ENCODE measurements around the gene GADD45B. TPM values are rescaled to one million over a fixed set of nuclear protein-coding genes. Genes with fewer than 3 reads are reported as not detected.

Gene GADD45B
- total and polyA plus RNA-seq, 3 donors from 2014 or later, result 16.9 to 59.7 (median 30.5) TPM

DNA sequence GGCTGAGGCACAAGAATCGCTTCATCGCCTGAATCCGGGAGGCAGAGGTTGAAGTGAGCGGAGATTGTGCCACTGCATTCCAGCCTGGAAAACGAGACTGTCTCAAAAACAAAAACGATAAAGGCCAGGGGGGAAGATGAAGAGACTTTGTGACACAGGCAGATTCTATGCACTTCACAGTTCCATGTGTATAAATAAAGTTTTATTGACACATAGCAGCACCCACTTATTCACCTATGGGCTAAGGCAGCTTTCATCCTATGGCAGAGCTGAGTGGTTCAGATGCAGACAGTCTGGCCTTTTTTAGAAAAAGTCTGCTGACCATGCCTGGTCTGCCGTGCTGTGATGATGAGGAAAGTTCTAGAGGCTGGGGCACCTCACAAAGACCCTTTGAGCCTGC, 24.8 kb upstream of the GADD45B start:
- 94 to 95% methylated on average over 7 of the region's 7 CpGs for whole genome bisulfite sequencing, 2 donors
- Histone ChIP-seq H3K27ac (no peak overlapping the region), H3K4me3 (no peak overlapping the region), H3K4me1 (peaks cover 8% of the 10 kb centered on the region), H3K27me3 (no peaks in the 10 kb centered on the region), H3K9me3 (no peaks in the 10 kb centered on the region), H3K36me3 (ENCODE audit: low read depth, missing control alignments) (no peaks in the 10 kb centered on the region)
- DNase-seq, result no peak
- TF ChIP-seq, protein P1, sequence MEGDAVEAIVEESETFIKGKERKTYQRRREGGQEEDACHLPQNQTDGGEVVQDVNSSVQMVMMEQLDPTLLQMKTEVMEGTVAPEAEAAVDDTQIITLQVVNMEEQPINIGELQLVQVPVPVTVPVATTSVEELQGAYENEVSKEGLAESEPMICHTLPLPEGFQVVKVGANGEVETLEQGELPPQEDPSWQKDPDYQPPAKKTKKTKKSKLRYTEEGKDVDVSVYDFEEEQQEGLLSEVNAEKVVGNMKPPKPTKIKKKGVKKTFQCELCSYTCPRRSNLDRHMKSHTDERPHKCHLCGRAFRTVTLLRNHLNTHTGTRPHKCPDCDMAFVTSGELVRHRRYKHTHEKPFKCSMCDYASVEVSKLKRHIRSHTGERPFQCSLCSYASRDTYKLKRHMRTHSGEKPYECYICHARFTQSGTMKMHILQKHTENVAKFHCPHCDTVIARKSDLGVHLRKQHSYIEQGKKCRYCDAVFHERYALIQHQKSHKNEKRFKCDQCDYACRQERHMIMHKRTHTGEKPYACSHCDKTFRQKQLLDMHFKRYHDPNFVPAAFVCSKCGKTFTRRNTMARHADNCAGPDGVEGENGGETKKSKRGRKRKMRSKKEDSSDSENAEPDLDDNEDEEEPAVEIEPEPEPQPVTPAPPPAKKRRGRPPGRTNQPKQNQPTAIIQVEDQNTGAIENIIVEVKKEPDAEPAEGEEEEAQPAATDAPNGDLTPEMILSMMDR (IDR thresholded peaks at IDR 0.05), result no peak
- TF ChIP-seq POLR2A (IDR thresholded peaks at IDR 0.05), result no peak
- intact Hi-C loops (cut with DNase I; ENCODE audit: low total_unique reads), result no loop called here

DNA sequence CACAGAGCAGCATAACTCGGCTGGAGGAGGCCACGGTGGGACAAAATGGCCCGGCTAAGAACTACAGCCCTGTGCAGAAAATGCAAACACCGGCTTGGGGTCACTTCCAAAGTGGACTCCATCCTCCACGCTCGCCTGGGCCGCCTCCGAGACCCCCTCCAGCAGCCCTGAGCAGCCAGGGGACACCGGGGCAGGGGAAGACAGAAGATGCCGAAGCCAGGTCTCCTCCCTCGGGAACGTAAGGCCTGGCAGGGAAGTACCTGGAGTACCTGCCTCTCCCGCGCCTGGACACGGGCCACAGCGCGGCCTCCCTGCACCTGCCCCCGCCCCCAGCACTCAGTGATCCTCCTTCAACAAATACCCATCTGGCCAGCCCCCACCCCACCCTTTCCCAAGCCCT, 24.2 kb upstream of the GADD45B start:
- Histone ChIP-seq H3K27ac (no peak overlapping the region), H3K4me3 (no peak overlapping the region), H3K27me3 (no peaks in the 10 kb centered on the region), H3K4me1 (peaks cover 8% of the 10 kb centered on the region), H3K36me3 (ENCODE audit: low read depth, missing control alignments) (no peaks in the 10 kb centered on the region), H3K9me3 (no peaks in the 10 kb centered on the region)
- intact Hi-C loops (cut with DNase I; ENCODE audit: low total_unique reads), result no loop called here
- TF ChIP-seq, protein P1 (IDR thresholded peaks at IDR 0.05), result no peak
- no peak for TF ChIP-seq POLR2A (IDR thresholded peaks at IDR 0.05)
- 90 to 94% methylated on average over 9 to 18 of the region's 18 CpGs for WGBS, 2 donors
- no peak for DNase-seq

DNA sequence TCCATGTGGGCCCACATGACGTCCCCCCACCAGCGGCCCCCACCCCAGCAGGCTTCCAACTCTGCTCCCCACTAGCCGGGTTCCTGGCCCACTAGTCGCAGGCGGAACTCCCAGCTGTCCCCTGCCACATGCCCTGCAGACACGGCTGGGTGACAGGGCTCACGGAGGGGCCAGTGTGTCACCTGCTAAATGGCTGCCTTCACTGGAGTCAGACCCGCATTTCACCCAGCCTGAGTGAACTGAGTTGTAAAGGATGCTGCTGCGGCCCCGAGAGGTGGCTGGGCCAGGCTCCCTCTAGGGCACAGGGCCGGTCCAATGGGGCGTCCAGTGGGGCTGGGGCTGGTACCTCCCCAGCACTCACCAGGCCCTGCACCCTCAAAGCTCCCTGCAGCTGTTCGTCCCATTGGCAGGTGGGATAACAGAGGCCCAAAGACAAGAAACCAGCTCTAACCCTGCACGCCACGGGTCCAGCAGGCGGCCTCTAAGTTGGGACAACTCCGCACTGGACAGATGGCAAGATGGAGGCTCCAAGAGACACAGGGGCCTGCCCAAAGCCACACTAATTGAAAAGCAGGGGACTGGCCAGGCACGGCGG, 22.4 kb upstream of the GADD45B start:
- Histone ChIP-seq H3K36me3 (ENCODE audit: low read depth, missing control alignments) (no peaks in the 10 kb centered on the region), H3K4me1 (peaks cover 8% of the 10 kb centered on the region), H3K27ac (no peak overlapping the region), H3K27me3 (no peaks in the 10 kb centered on the region), H3K4me3 (no peak overlapping the region), H3K9me3 (no peaks in the 10 kb centered on the region)
- 94% methylated on average over 13 to 19 of the region's 19 CpGs for WGBS, 2 donors
- no peak for DNase-seq
- TF ChIP-seq POLR2A (IDR thresholded peaks at IDR 0.05), result no peak
- TF ChIP-seq, protein P1 (IDR thresholded peaks at IDR 0.05), result no peak
- intact Hi-C loops (cut with DNase I; ENCODE audit: low total_unique reads), result no loop called here

DNA sequence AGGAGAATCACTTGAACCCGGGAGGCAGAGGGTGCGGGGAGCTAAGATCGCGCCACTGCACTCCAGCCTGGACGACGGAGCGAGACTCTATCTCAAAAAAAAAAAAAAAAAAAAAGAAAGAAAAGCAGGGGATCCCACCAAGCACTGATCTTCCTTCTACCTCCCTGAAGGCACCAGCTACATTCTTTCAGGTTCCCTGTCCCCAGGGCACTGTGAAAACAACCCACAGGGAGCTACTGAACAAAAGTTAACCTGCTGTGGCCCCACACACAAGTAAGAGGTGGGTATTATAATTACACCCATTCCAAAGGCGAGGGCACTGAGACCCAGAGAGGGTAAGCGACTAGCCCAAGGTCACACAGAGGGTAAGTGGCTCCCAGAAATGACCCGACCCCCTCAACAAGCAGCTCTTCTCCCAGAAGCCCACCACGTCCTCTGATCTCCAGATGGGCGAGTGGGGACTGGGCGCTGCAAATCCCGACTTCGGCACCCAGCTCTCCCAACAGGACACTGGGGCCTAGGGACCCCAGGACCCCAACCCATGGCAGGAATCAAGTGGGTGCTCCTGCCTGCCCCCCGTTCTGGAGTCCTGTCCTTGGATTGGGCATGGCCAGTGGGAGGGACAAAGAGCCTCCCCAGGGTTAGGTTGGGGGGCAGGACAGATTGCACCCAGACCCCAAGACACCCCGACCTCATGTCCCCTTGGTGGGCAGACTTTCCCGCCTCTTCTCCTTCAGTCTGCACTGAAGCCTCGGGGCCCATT, 21.5 kb upstream of the GADD45B start:
- no peak for TF ChIP-seq POLR2A (IDR thresholded peaks at IDR 0.05)
- TF ChIP-seq, protein P1 (IDR thresholded peaks at IDR 0.05), result no peak
- no peaks in the 10 kb centered on the region for H3K27me3 ChIP-seq
- H3K4me3 ChIP-seq, result no peak overlapping the region
- no peak overlapping the region for H3K27ac ChIP-seq
- no peaks in the 10 kb centered on the region for H3K36me3 ChIP-seq (ENCODE audit: low read depth, missing control alignments)
- H3K9me3 ChIP-seq, result no peaks in the 10 kb centered on the region
- DNase-seq, result no peak
- H3K4me1 ChIP-seq, result peaks cover 8% of the 10 kb centered on the region
- intact Hi-C loops (cut with DNase I; ENCODE audit: low total_unique reads), result no loop called here
- 88 to 93% methylated on average over 17 to 19 of the region's 19 CpGs for WGBS, 2 donors
